K562 (cell line): ENCODE results near the gene PAM. TPM values are rescaled to one million over a fixed set of nuclear protein-coding genes. Genes with fewer than 3 reads are reported as not detected.

Source experiments
- ATAC-seq: fragments of 200-7000 bp; cut with Tn5 transposase; 3 replicates; pipeline ENCODE4 v1.9.1; 2020; ENCODE audit warnings: moderate library complexity
- BruUV-seq: library from RNA; stranded (reverse); fragments of 400-500 nt; replicated peaks from 2 replicates; lab custom pipeline; 2021; lab: Mats Ljungman, UMichigan
- CTCF ChIA-PET: fragments of 300-600 bp; formaldehyde crosslinking; extraction: SDS; loops from one replicate; lab custom pipeline; 2021; ENCODE audit warnings: low intra/inter-chr PET ratio; lab: Yijun Ruan, JAX
- POLR2A ChIA-PET: fragments of 300-600, 350-650 bp; sonication (Branson Sonifier 250); formaldehyde crosslinking; extraction: SDS; loops from one replicate; lab custom pipeline; 2021; ENCODE audit warnings: antibody characterized with exemption, inconsistent platforms; lab: Yijun Ruan, JAX
- DNase-seq, 4 experiments: peaks; one replicate each; pipeline versions ENCODE4 v3.0.0 to v3.0.0-alpha.2; 2011 to 2018; ENCODE audit warnings: low spot score in 3 of 4, mixed read lengths in 3 of 4; ENCODE audit errors: extremely low read depth in 1 of 4
- FAIRE-seq: peaks from 2 replicates; lab custom pipeline; 2011; peaks lifted over from hg19 to GRCh38; lab: Jason Lieb, UNC
- H2AFZ ChIP-seq: 2 replicates; pipeline ENCODE4 v1.6.0; 2011; ENCODE audit warnings: low read depth, low read length, control low read depth, inconsistent platforms
- H3K27ac ChIP-seq: fragments of 200-600 bp; 3 replicates; pipeline ENCODE4 v1.8.0; 2011; ENCODE audit warnings: low read depth, mild to moderate bottlenecking, control low read depth, inconsistent platforms, low read length, moderate library complexity, mixed read lengths; ENCODE audit errors: extremely low read depth
- H3K27me3 ChIP-seq, 2 experiments: fragments of 300-600 bp in 1 of 2; 2 replicates in 1 of 2; 3 replicates in 1 of 2; pipeline versions ENCODE4 v1.6.0 to v1.8.0; 2011; ENCODE audit warnings: inconsistent platforms in 2 of 2, low read length in 2 of 2, mild to moderate bottlenecking in 1 of 2, mixed read lengths in 1 of 2, moderate library complexity in 1 of 2; ENCODE audit not compliant: control insufficient read depth in 2 of 2, insufficient read depth in 2 of 2
- H3K36me3 ChIP-seq: fragments of 300-600 bp; 3 replicates; pipeline ENCODE4 v1.8.0; 2011; ENCODE audit warnings: mild to moderate bottlenecking, low read length, inconsistent platforms; ENCODE audit not compliant: control insufficient read depth, insufficient read depth
- H3K4me1 ChIP-seq, 2 experiments: fragments of 200-600 bp in 1 of 2; replicated peaks in 1 of 2; 2 replicates in 1 of 2; 3 replicates in 1 of 2; pipeline versions ENCODE4 v1.5.1 to v1.8.0; 2011; ENCODE audit warnings: inconsistent platforms in 2 of 2, low read length in 2 of 2, mild to moderate bottlenecking in 1 of 2, mixed read lengths in 1 of 2, moderate library complexity in 1 of 2; ENCODE audit not compliant: control insufficient read depth in 2 of 2, insufficient read depth in 2 of 2
- H3K4me2 ChIP-seq: 2 replicates; pipeline ENCODE4 v1.6.1; 2011; ENCODE audit warnings: low read length, control low read depth, inconsistent platforms, mixed read lengths; ENCODE audit not compliant: insufficient read depth
- H3K4me3 ChIP-seq: fragments of 200-600 bp; sonication (generic), shearing (Covaris generic); 2 replicates; pipeline ENCODE4 v1.5.1; 2016; ENCODE audit warnings: control low read depth, inconsistent platforms
- H3K79me2 ChIP-seq: fragments of 200-600 bp; 3 replicates; pipeline ENCODE4 v1.8.0; 2011; ENCODE audit warnings: low read length, inconsistent platforms; ENCODE audit not compliant: control insufficient read depth, insufficient read depth
- H3K9ac ChIP-seq, 2 experiments: 2 replicates each; pipeline versions ENCODE4 v1.6.0 to v1.6.1; 2011; ENCODE audit warnings: low read depth in 2 of 2, low read length in 2 of 2, control low read depth in 1 of 2, inconsistent platforms in 1 of 2, mild to moderate bottlenecking in 1 of 2, mixed read lengths in 1 of 2; ENCODE audit not compliant: insufficient read depth in 1 of 2
- H3K9me1 ChIP-seq: one replicate; pipeline ENCODE4 v1.6.0; 2011; ENCODE audit warnings: inconsistent platforms, mild to moderate bottlenecking, low read length, moderate library complexity; ENCODE audit not compliant: control insufficient read depth, insufficient read depth
- H3K9me3 ChIP-seq: replicated peaks from 2 replicates; pipeline ENCODE4 v1.5.1; 2011; ENCODE audit warnings: low read depth, low read length, inconsistent platforms; ENCODE audit not compliant: control insufficient read depth, insufficient read depth
- H4K20me1 ChIP-seq: replicated peaks from 2 replicates; pipeline ENCODE4 v1.6.1; 2011; ENCODE audit warnings: low read length, inconsistent platforms, mixed read lengths; ENCODE audit not compliant: control insufficient read depth, insufficient read depth
- CAMTA2 ChIP-seq: fragments of 250-450 bp; sonication (Bioruptor Pico); conservative IDR thresholded peaks from 2 replicates; pipeline ENCODE4 v1.5.1; 2022
- MIER1 ChIP-seq: fragments of 450-650 bp; IDR thresholded peaks from 2 replicates; pipeline ENCODE4 v1.6.1; 2016; ENCODE audit warnings: antibody characterized with exemption, mild to moderate bottlenecking, low read depth
- PCBP1 ChIP-seq: fragments of 200-400 bp; formaldehyde crosslinking; IDR thresholded peaks from 2 replicates; pipeline ENCODE4 v1.6.1; 2018; ENCODE audit warnings: mild to moderate bottlenecking, low read depth, low read length; ENCODE audit not compliant: poor library complexity, severe bottlenecking
- ZNF197 ChIP-seq: fragments of 200-800 bp; sonication (Bioruptor generic); IDR thresholded peaks from 2 replicates; pipeline ENCODE4 v1.6.1; 2016; ENCODE audit warnings: low read depth, missing genetic modification characterization, missing compliant biosample characterization
- ZNF239 ChIP-seq: fragments of 250-450 bp; sonication (Bioruptor Pico); IDR thresholded peaks from 2 replicates; pipeline ENCODE4 v1.4.0; 2020; ENCODE audit warnings: mild to moderate bottlenecking
- ZNF436 ChIP-seq: fragments of 250-450, 450-650 bp; sonication (Bioruptor Pico); formaldehyde crosslinking; IDR thresholded peaks from 2 replicates; pipeline ENCODE4 v1.7.0; 2020; ENCODE audit warnings: mild to moderate bottlenecking
- WGBS: fragments of 100-300 bp; shearing (Covaris generic); methylation state at CpG from one replicate; pipeline ENCODE4 v1.1.6; 2016; ENCODE audit warnings: low coverage, mixed read lengths; ENCODE audit not compliant: insufficient coverage; ENCODE audit errors: missing lambda C conversion rate; 5-methylcytosine and 5-hydroxymethylcytosine counted together
- in situ Hi-C: fragments of 300-500 bp; cut with MboI; formaldehyde crosslinking; loops from 4 replicates; pipeline ENCODE4 v1.15.0; 2018; ENCODE audit warnings: inconsistent platforms, mixed read lengths
- intact Hi-C: fragments of 100-400 bp; cut with micrococcal nuclease; formaldehyde crosslinking; loops from 2 replicates; pipeline ENCODE4 v1.14.2; 2022
- polyA plus RNA-seq, 8 experiments: library from polyadenylated mRNA; depleted of rRNA in 4 of 8; stranded (reverse) in 5 of 8; unstranded in 3 of 8; fragments of >200 nt; fragmentation: Nextera tagmentation in 2 of 8; fragmentation: Illumina TruSeq in 1 of 8; extraction: Ambion mirVana in 2 of 8; extraction: Trizol in 1 of 8; gene quantifications; 2 replicates each; pipeline versions ENCODE4 v1.2.1 to v1.2.3, GENCODE V29; 2011 to 2014; ENCODE audit warnings: inconsistent platforms in 1 of 8, missing spikeins in 1 of 8
- total RNA-seq, 7 experiments: library from RNA; depleted of rRNA in 6 of 7; stranded (reverse); fragments of >200 nt in 6 of 7; fragmentation: Illumina TruSeq in 2 of 7; extraction: Trizol in 2 of 7; gene quantifications; 2 replicates each; pipeline versions ENCODE4 v1.2.1 to v1.2.3, GENCODE V29; 2011 to 2021; ENCODE audit warnings: low replicate concordance in 1 of 7
- TF ChIP-seq, protein P1 (sequence below): IDR thresholded peaks from 2 replicates; pipeline ENCODE4 v1.6.1; 2014; ENCODE audit warnings: antibody characterized with exemption
- TF ChIP-seq, protein P2 (sequence below): fragments of 450-650 bp; IDR thresholded peaks from 2 replicates; pipeline ENCODE4 v1.6.1; 2016; ENCODE audit warnings: mild to moderate bottlenecking, moderate library complexity

The PAM gene
- total and polyA plus RNA-seq, 9 of the 15 experiments (the other 6 are each of a cell fraction or from before 2014, with no cell fraction given) = 0.39 to 3.1 (median 0.77) TPM

DNA sequence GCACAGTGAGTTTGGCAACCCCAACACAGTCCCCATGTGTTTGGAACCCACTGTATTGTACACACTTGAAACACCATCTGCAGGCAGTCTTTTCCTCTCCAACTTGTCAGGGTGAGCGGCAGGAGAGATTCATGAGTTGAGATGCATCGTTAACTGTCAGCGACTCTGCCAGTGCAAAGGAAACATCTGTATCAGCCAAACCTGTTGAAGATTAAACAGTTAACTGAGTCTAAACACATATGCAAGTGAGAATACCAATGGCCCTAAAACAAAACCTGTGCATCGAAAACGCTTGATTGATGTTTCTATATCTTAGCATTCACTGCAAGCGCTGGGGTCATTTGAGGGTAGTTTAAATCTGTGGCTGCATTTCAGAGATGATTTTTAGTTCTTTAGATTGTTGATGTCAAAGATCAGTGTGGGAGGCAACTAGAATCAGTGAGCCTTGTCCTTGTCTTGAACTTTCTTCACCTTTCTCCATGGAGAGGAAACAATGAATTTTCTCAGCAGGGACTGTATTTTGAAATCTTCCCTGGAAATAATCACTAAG, 41.3 kb upstream of the PAM start:
- Histone ChIP-seq H3K4me1 (no peaks in the 10 kb centered on the region), H3K79me2 (no peaks in the 10 kb centered on the region), H3K4me2 (no peak overlapping the region), H3K9ac (no peak overlapping the region), H3K9me3 (no peaks in the 10 kb centered on the region), H4K20me1 (no peaks in the 10 kb centered on the region), H3K4me3 (no peak overlapping the region), H2AFZ (no peak overlapping the region), H3K9me1 (no peaks in the 10 kb centered on the region), H3K27ac (no peak overlapping the region), H3K36me3 (no peaks in the 10 kb centered on the region), H3K27me3 (no peaks in the 10 kb centered on the region)
- FAIRE-seq (no peak), DNase-seq (no peak), ATAC-seq (no peak)
- intact Hi-C loops (no loop called here), in situ Hi-C loops (no loop called here)
- no TSS peak for BruUV-seq
- POLR2A ChIA-PET = no interaction called here
- CTCF ChIA-PET = interaction anchor here (0.6 kb wide), 1 partner anchor 328 kb away, joined by 3 read pairs; no protein-coding TSS in a partner anchor
- WGBS = 1% methylated on average over 6 of the region's 6 CpGs
- TF ChIP-seq CAMTA2 (CRISPR knock-in tag) (no peak), ZNF197 (CRISPR knock-in tag) (no peak), MIER1 (no peak), PCBP1 (no peak), ZNF436 (no peak), ZNF239 (CRISPR knock-in tag) (no peak)
- TF ChIP-seq, protein P1, sequence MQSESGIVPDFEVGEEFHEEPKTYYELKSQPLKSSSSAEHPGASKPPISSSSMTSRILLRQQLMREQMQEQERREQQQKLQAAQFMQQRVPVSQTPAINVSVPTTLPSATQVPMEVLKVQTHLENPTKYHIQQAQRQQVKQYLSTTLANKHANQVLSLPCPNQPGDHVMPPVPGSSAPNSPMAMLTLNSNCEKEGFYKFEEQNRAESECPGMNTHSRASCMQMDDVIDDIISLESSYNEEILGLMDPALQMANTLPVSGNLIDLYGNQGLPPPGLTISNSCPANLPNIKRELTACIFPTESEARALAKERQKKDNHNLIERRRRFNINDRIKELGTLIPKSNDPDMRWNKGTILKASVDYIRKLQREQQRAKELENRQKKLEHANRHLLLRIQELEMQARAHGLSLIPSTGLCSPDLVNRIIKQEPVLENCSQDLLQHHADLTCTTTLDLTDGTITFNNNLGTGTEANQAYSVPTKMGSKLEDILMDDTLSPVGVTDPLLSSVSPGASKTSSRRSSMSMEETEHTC = no peak
- TF ChIP-seq, protein P2, sequence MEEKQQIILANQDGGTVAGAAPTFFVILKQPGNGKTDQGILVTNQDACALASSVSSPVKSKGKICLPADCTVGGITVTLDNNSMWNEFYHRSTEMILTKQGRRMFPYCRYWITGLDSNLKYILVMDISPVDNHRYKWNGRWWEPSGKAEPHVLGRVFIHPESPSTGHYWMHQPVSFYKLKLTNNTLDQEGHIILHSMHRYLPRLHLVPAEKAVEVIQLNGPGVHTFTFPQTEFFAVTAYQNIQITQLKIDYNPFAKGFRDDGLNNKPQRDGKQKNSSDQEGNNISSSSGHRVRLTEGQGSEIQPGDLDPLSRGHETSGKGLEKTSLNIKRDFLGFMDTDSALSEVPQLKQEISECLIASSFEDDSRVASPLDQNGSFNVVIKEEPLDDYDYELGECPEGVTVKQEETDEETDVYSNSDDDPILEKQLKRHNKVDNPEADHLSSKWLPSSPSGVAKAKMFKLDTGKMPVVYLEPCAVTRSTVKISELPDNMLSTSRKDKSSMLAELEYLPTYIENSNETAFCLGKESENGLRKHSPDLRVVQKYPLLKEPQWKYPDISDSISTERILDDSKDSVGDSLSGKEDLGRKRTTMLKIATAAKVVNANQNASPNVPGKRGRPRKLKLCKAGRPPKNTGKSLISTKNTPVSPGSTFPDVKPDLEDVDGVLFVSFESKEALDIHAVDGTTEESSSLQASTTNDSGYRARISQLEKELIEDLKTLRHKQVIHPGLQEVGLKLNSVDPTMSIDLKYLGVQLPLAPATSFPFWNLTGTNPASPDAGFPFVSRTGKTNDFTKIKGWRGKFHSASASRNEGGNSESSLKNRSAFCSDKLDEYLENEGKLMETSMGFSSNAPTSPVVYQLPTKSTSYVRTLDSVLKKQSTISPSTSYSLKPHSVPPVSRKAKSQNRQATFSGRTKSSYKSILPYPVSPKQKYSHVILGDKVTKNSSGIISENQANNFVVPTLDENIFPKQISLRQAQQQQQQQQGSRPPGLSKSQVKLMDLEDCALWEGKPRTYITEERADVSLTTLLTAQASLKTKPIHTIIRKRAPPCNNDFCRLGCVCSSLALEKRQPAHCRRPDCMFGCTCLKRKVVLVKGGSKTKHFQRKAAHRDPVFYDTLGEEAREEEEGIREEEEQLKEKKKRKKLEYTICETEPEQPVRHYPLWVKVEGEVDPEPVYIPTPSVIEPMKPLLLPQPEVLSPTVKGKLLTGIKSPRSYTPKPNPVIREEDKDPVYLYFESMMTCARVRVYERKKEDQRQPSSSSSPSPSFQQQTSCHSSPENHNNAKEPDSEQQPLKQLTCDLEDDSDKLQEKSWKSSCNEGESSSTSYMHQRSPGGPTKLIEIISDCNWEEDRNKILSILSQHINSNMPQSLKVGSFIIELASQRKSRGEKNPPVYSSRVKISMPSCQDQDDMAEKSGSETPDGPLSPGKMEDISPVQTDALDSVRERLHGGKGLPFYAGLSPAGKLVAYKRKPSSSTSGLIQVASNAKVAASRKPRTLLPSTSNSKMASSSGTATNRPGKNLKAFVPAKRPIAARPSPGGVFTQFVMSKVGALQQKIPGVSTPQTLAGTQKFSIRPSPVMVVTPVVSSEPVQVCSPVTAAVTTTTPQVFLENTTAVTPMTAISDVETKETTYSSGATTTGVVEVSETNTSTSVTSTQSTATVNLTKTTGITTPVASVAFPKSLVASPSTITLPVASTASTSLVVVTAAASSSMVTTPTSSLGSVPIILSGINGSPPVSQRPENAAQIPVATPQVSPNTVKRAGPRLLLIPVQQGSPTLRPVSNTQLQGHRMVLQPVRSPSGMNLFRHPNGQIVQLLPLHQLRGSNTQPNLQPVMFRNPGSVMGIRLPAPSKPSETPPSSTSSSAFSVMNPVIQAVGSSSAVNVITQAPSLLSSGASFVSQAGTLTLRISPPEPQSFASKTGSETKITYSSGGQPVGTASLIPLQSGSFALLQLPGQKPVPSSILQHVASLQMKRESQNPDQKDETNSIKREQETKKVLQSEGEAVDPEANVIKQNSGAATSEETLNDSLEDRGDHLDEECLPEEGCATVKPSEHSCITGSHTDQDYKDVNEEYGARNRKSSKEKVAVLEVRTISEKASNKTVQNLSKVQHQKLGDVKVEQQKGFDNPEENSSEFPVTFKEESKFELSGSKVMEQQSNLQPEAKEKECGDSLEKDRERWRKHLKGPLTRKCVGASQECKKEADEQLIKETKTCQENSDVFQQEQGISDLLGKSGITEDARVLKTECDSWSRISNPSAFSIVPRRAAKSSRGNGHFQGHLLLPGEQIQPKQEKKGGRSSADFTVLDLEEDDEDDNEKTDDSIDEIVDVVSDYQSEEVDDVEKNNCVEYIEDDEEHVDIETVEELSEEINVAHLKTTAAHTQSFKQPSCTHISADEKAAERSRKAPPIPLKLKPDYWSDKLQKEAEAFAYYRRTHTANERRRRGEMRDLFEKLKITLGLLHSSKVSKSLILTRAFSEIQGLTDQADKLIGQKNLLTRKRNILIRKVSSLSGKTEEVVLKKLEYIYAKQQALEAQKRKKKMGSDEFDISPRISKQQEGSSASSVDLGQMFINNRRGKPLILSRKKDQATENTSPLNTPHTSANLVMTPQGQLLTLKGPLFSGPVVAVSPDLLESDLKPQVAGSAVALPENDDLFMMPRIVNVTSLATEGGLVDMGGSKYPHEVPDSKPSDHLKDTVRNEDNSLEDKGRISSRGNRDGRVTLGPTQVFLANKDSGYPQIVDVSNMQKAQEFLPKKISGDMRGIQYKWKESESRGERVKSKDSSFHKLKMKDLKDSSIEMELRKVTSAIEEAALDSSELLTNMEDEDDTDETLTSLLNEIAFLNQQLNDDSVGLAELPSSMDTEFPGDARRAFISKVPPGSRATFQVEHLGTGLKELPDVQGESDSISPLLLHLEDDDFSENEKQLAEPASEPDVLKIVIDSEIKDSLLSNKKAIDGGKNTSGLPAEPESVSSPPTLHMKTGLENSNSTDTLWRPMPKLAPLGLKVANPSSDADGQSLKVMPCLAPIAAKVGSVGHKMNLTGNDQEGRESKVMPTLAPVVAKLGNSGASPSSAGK = no peak
